Panc1 (cell line): ENCODE measurements around the gene MCRIP2.

ENCODE experiments used
- CTCF ChIP-seq: fragments of 450-650 bp; IDR thresholded peaks from 2 replicates; pipeline ENCODE4 v1.5.1; 2017; ENCODE audit warnings: mild to moderate bottlenecking
- POLR2AphosphoS5 ChIP-seq: IDR thresholded peaks from 2 replicates; pipeline ENCODE4 v1.6.1; 2012; ENCODE audit warnings: mild to moderate bottlenecking, low read depth, low read length, moderate library complexity
- REST ChIP-seq, 2 experiments: IDR thresholded peaks; 2 replicates each; pipeline ENCODE4 v1.6.1; 2011 to 2012; ENCODE audit warnings: low read depth in 2 of 2, control low read depth in 1 of 2, low read length in 1 of 2, mild to moderate bottlenecking in 1 of 2, moderate library complexity in 1 of 2; ENCODE audit not compliant: insufficient read depth in 1 of 2
- SIN3A ChIP-seq: IDR thresholded peaks from 2 replicates; pipeline ENCODE4 v1.6.1; 2012; ENCODE audit warnings: low read depth, mild to moderate bottlenecking, low read length, moderate library complexity, borderline replicate concordance; ENCODE audit not compliant: insufficient read depth
- TCF7L2 ChIP-seq: IDR thresholded peaks from 2 replicates; pipeline ENCODE4 v1.6.1; 2011; ENCODE audit warnings: mild to moderate bottlenecking, low read depth, low read length, inconsistent platforms

DNA sequence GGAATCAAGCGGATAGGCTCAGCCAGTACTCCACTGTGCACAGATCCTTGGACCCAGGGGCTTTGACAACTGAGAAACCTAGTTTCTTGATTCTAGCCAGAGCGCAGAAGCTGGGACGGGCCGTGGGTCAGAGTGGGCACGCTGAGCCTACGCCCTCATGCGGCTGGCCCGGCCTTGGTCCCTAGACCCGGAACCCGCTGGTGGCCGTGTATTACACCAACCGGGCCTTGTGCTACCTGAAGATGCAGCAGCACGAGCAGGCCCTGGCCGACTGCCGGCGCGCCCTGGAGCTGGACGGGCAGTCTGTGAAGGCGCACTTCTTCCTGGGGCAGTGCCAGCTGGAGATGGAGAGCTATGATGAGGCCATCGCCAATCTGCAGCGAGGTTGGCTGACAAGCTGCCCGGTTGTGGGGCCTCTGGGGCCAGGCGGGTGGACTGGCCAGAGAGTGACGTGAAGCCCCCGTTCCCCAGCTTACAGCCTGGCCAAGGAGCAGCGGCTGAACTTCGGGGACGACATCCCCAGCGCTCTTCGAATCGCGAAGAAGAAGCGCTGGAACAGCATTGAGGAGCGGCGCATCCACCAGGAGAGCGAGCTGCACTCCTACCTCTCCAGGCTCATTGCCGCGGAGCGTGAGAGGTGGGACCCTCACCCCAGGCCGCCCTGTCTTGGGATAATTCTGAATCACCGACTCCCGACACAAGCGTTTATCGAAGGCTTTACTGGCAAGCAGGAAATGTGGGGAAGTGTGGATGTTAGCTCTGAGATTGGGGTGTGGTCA is 39.5 kb downstream of the MCRIP2 start:
- TF ChIP-seq CTCF (peak; percentile 53; the same call in 1 of the 2 replicates), POLR2AphosphoS5 (no peak; the same call in 1 of the 2 replicates), REST (IDR thresholded peaks at IDR 0.05; ENCODE audit: insufficient read depth in 1 of 2, low read depth in 2 of 2, low read length in 1 of 2) (no peak), SIN3A (no peak), TCF7L2 (no peak)
